H1 (cell line): ENCODE data around the gene ZSWIM6. TPM values are rescaled to one million over a fixed set of nuclear protein-coding genes. Genes with fewer than 3 reads are reported as not detected.

Experiments used
- BACH1 ChIP-seq: IDR thresholded peaks from 2 replicates; pipeline ENCODE4 v1.6.1; 2012; ENCODE audit warnings: low read length, improper control_type of control experiment
- FOSL1 ChIP-seq: IDR thresholded peaks from 2 replicates; pipeline ENCODE4 v1.6.1; 2011; ENCODE audit warnings: mild to moderate bottlenecking, low read depth, low read length, moderate library complexity; ENCODE audit not compliant: insufficient read depth
- KDM4A ChIP-seq: IDR thresholded peaks from one replicate; pipeline ENCODE4 v1.7.1; 2012; ENCODE audit warnings: low read depth, mild to moderate bottlenecking, moderate library complexity, low read length, inconsistent platforms; ENCODE audit not compliant: severe bottlenecking
- PHF8 ChIP-seq: fragments of 200-600 bp; sonication (generic); conservative IDR thresholded peaks from 2 replicates; pipeline ENCODE4 v1.7.1; 2012; ENCODE audit warnings: low read depth, mild to moderate bottlenecking, inconsistent platforms, low read length, moderate library complexity
- RAD21 ChIP-seq, 2 experiments: IDR thresholded peaks in 1 of 2; conservative IDR thresholded peaks in 1 of 2; 2 replicates each; pipeline ENCODE4 v1.6.1; 2011; ENCODE audit warnings: low read depth in 2 of 2, low read length in 2 of 2, improper control_type of control experiment in 1 of 2, inconsistent platforms in 1 of 2, mild to moderate bottlenecking in 1 of 2, moderate library complexity in 1 of 2
- polyA plus RNA-seq, 7 experiments: library from polyadenylated mRNA; depleted of rRNA in 3 of 7; stranded (reverse) in 5 of 7; unstranded in 2 of 7; fragments of >200 nt in 5 of 7; fragments of 200-250 nt in 2 of 7; gene quantifications; 1 replicate in 5 of 7; 2 replicates in 1 of 7; 4 replicates in 1 of 7; pipeline versions ENCODE4 v1.2.1 to v1.2.3, GENCODE V29; 2011 to 2013; ENCODE audit warnings: missing spikeins in 2 of 7, mixed read lengths in 2 of 7
- total RNA-seq: library from RNA; stranded (reverse); fragmentation: NEBNext Ultra II Directional; extraction: Animal tissue kit (Norgen Biotek cat#: 25700); gene quantifications from 2 replicates; pipeline ENCODE4 v1.2.1, GENCODE V29; 2021

ZSWIM6 gene
- total and polyA plus RNA-seq, 2 of the 8 experiments (the other 6 are each of a cell fraction or from before 2014, with no cell fraction given) = 7.9 to 12.4 TPM

- TF ChIP-seq KDM4A (no peak), BACH1 (no peak), RAD21 (IDR thresholded peaks at IDR 0.05 in 1 of 2, conservative IDR thresholded peaks at IDR 0.05 in 1 of 2; ENCODE audit: low read depth in 2 of 2, low read length in 2 of 2) (no peak), PHF8 (no peak), FOSL1 (no peak)
These were observed 71.2 kb downstream of the ZSWIM6 start (continued) for GRCh38 chr5:61402970-61403900.
